GM23338 (cell line): Measurements from ENCODE around the gene QSOX1. TPM values are rescaled to one million over a fixed set of nuclear protein-coding genes. Genes with fewer than 3 reads are reported as not detected.

Experiments
- ATAC-seq: fragments of 200-7000 bp; cut with Tn5 transposase; 3 replicates; pipeline ENCODE4 v1.9.1; 2020
- DNase-seq: peaks from one replicate; pipeline ENCODE4 v3.0.0-alpha.2; 2015; ENCODE audit warnings: low spot score
- H2AFZ ChIP-seq: fragments of 200-600 bp; sonication (generic); 2 replicates; pipeline ENCODE4 v1.8.0; 2016; ENCODE audit warnings: antibody characterized with exemption, mild to moderate bottlenecking, moderate library complexity
- H3F3A ChIP-seq: fragments of 200-600 bp; sonication (generic); replicated peaks from 2 replicates; pipeline ENCODE4 v1.8.0; 2017; ENCODE audit warnings: antibody characterized with exemption, mixed run types, low read depth
- H3K27ac ChIP-seq: fragments of 200-600 bp; sonication (generic); 2 replicates; pipeline ENCODE4 v1.6.1; 2016; ENCODE audit warnings: low read depth
- H3K27me3 ChIP-seq: fragments of 200-600 bp; sonication (generic); 2 replicates; pipeline ENCODE4 v1.8.0; 2016; ENCODE audit warnings: mild to moderate bottlenecking, mixed run types, moderate library complexity; ENCODE audit not compliant: insufficient read depth
- H3K36me3 ChIP-seq: fragments of 200-600 bp; sonication (generic); 2 replicates; pipeline ENCODE4 v1.8.0; 2016; ENCODE audit warnings: mild to moderate bottlenecking; ENCODE audit not compliant: insufficient read depth
- H3K4me1 ChIP-seq: fragments of 200-600 bp; sonication (generic); 2 replicates; pipeline ENCODE4 v1.8.0; 2016; ENCODE audit warnings: mild to moderate bottlenecking, moderate library complexity; ENCODE audit not compliant: insufficient read depth
- H3K4me2 ChIP-seq: fragments of 200-600 bp; sonication (generic); 2 replicates; pipeline ENCODE4 v1.7.1; 2017; ENCODE audit warnings: mixed run types
- H3K4me3 ChIP-seq: fragments of 200-600 bp; sonication (generic); 2 replicates; pipeline ENCODE4 v1.6.1; 2016; ENCODE audit warnings: mixed run types
- H3K79me2 ChIP-seq: fragments of 200-600 bp; sonication (generic); replicated peaks from 2 replicates; pipeline ENCODE4 v1.8.0; 2017; ENCODE audit warnings: mild to moderate bottlenecking; ENCODE audit not compliant: insufficient read depth
- H3K9me2 ChIP-seq: fragments of 200-600 bp; sonication (generic); 2 replicates; pipeline ENCODE4 v1.8.0; 2017; ENCODE audit not compliant: insufficient read depth
- H4K20me1 ChIP-seq: fragments of 200-600 bp; sonication (generic); replicated peaks from 2 replicates; pipeline ENCODE4 v1.8.0; 2017; ENCODE audit warnings: mild to moderate bottlenecking; ENCODE audit not compliant: insufficient read depth
- H3K27ac Mint-ChIP-seq: 2 replicates; pipeline ENCODE4 v1.8.0; 2020; ENCODE audit warnings: inconsistent platforms, mild to moderate bottlenecking, moderate library complexity, mixed read lengths
- H3K27me3 Mint-ChIP-seq: 3 replicates; pipeline ENCODE4 v1.8.0; 2022; ENCODE audit warnings: low read depth, mild to moderate bottlenecking, moderate library complexity, mixed read lengths, inconsistent platforms; ENCODE audit not compliant: insufficient read depth, poor library complexity
- H3K36me3 Mint-ChIP-seq: 3 replicates; pipeline ENCODE4 v1.8.0; 2021; ENCODE audit warnings: low read depth, mild to moderate bottlenecking, inconsistent platforms, moderate library complexity, mixed read lengths
- H3K4me1 Mint-ChIP-seq: 3 replicates; pipeline ENCODE4 v1.8.0; 2020; ENCODE audit warnings: mild to moderate bottlenecking, inconsistent platforms, mixed read lengths
- H3K4me3 Mint-ChIP-seq: 3 replicates; pipeline ENCODE4 v1.8.0; 2021; ENCODE audit warnings: moderate library complexity, mild to moderate bottlenecking, inconsistent platforms, mixed read lengths
- H3K9me3 Mint-ChIP-seq: 3 replicates; pipeline ENCODE4 v1.8.0; 2020; ENCODE audit warnings: moderate library complexity, mild to moderate bottlenecking, inconsistent platforms, mixed read lengths
- CTCF ChIP-seq, 2 experiments: fragments of 200-600 bp in 1 of 2; sonication (generic) in 1 of 2; conservative IDR thresholded peaks; 2 replicates each; pipeline versions ENCODE4 v1.5.1 to v1.6.1; 2016 to 2017; ENCODE audit warnings: antibody characterized with exemption in 2 of 2, low read depth in 2 of 2, mild to moderate bottlenecking in 2 of 2, moderate library complexity in 1 of 2
- ETS1 ChIP-seq: IDR thresholded peaks from 2 replicates; pipeline ENCODE4 v1.6.1; 2016; ENCODE audit warnings: antibody characterized with exemption
- JUNB ChIP-seq: IDR thresholded peaks from one replicate; pipeline ENCODE4 v1.6.1; 2016; ENCODE audit warnings: antibody characterized with exemption; ENCODE audit not compliant: unreplicated experiment
- STAT1 ChIP-seq: IDR thresholded peaks from one replicate; pipeline ENCODE4 v1.6.1; 2016; ENCODE audit warnings: antibody characterized with exemption; ENCODE audit not compliant: unreplicated experiment
- ZNF114 ChIP-seq: fragments of 250-450 bp; sonication (Bioruptor Pico); IDR thresholded peaks from 2 replicates; pipeline ENCODE4 v1.5.0; 2020; ENCODE audit warnings: mild to moderate bottlenecking, moderate library complexity
- ZNF462 ChIP-seq: fragments of 250-450 bp; sonication (Bioruptor Pico); IDR thresholded peaks from 2 replicates; pipeline ENCODE4 v1.5.0; 2020; ENCODE audit warnings: mild to moderate bottlenecking, moderate library complexity
- polyA plus RNA-seq: library from polyadenylated mRNA; unstranded; fragments of >200 nt; fragmentation: Nextera tagmentation; extraction: Ambion mirVana; gene quantifications from 2 replicates; pipeline ENCODE4 v1.2.1, GENCODE V29; 2016
- total RNA-seq: library from RNA; depleted of rRNA; stranded (reverse); fragments of >200 nt; shearing (Covaris generic); gene quantifications from 2 replicates; pipeline ENCODE4 v1.2.3, GENCODE V29; 2014

The QSOX1 gene
- total and polyA plus RNA-seq, 2 experiments from 2014 or later: 47.8 to 119 TPM

GRCh38 chr1:180247061-180247460 lies 92.4 kb downstream of the QSOX1 start (continued):
- TF ChIP-seq CTCF (conservative IDR thresholded peaks at IDR 0.05; ENCODE audit: low read depth in 2 of 2) (no peak), ETS1 (no peak), STAT1 (no peak)

GRCh38 chr1:180247580-180247979 lies 92.9 kb downstream of the QSOX1 start:
- H3K4me1 Mint-ChIP-seq: peaks cover 49% of the 10 kb centered on the region
- no peaks in the 10 kb centered on the region for H3K36me3 ChIP-seq
- H3K4me1 ChIP-seq: peaks cover 28% of the 10 kb centered on the region
- no peak overlapping the region for H3K27ac ChIP-seq
- ATAC-seq (no peak), DNase-seq (no peak)
- H3K27me3 Mint-ChIP-seq: peaks cover 22% of the 10 kb centered on the region
- TF ChIP-seq ZNF114 (CRISPR knock-in tag) (no peak), ETS1 (no peak), JUNB (no peak), ZNF462 (CRISPR knock-in tag) (no peak)
- no peaks in the 10 kb centered on the region for H3K9me2 ChIP-seq
- no peak overlapping the region for H3K4me2 ChIP-seq
- no peaks in the 10 kb centered on the region for H3K9me3 Mint-ChIP-seq
- H3K27ac Mint-ChIP-seq: no peak overlapping the region
- H3K79me2 ChIP-seq: no peaks in the 10 kb centered on the region
- 0 out of 2 replicates have a peak, but pooled peaks cover 3% of the 10 kb centered on the region for H4K20me1 ChIP-seq
- H3K4me3 Mint-ChIP-seq: no peak overlapping the region
- H3K36me3 Mint-ChIP-seq: no peaks in the 10 kb centered on the region; the same call in 2 of the 3 replicates
- H3F3A ChIP-seq: 0 out of 2 replicates have a peak, but pooled peaks cover 2% of the 10 kb centered on the region
- H2AFZ ChIP-seq: no peak overlapping the region
- H3K4me3 ChIP-seq: no peak overlapping the region
- no peaks in the 10 kb centered on the region for H3K27me3 ChIP-seq
